B cell (primary cell): Measurements from ENCODE around the gene PCNX4. TPM values are rescaled to one million over a fixed set of nuclear protein-coding genes. Genes with fewer than 3 reads are reported as not detected.

Source experiments
- ATAC-seq: fragments of 200-7000 bp; cut with Tn5 transposase; one replicate; pipeline ENCODE4 v1.10.0; 2021; ENCODE audit warnings: low read depth, mild to moderate bottlenecking, moderate number of reproducible peaks, moderate library complexity
- CTCF ChIA-PET: fragments of 350-600 bp; sonication (Branson Sonifier 250); formaldehyde crosslinking; loops from one replicate; lab custom pipeline; 2021; ENCODE audit warnings: antibody characterized with exemption, inconsistent platforms; lab: Charles Lee
- POLR2A ChIA-PET: fragments of 350-600 bp; sonication (Branson Sonifier 250); formaldehyde crosslinking; loops from one replicate; lab custom pipeline; 2021; ENCODE audit warnings: antibody characterized with exemption; lab: Charles Lee
- DNase-seq: peaks from one replicate; pipeline ENCODE4 v3.0.0; 2013
- H2AFZ ChIP-seq: 2 replicates; pipeline ENCODE4 v1.6.1; 2012; ENCODE audit warnings: mild to moderate bottlenecking, low read depth, low read length; ENCODE audit not compliant: insufficient read depth, poor library complexity, severe bottlenecking
- H3K27ac ChIP-seq, 2 donors: 1 replicate in 1 of 2; 2 replicates in 1 of 2; pipeline ENCODE4 v1.5.1; 2012 to 2013; ENCODE audit warnings: low read length in 2 of 2, mild to moderate bottlenecking in 2 of 2, moderate library complexity in 1 of 2
- H3K27me3 ChIP-seq, 4 experiments: fragments of 200-600 bp in 1 of 4; sonication (generic) in 1 of 4; replicated peaks in 1 of 4; 1 replicate in 2 of 4; 2 replicates in 2 of 4; pipeline versions ENCODE4 v1.6.1 to v1.7.0; 2013 to 2016; ENCODE audit warnings: low read length in 3 of 4, mild to moderate bottlenecking in 2 of 4, mixed read lengths in 1 of 4, moderate library complexity in 1 of 4; ENCODE audit not compliant: insufficient read depth in 4 of 4, control insufficient read depth in 3 of 4; ENCODE audit errors: control extremely low read depth in 1 of 4
- H3K36me3 ChIP-seq, 2 experiments: replicated peaks in 1 of 2; 1 replicate in 1 of 2; 2 replicates in 1 of 2; pipeline versions ENCODE4 v1.6.1 to v1.7.1; 2013; ENCODE audit warnings: low read length in 1 of 2; ENCODE audit not compliant: insufficient read depth in 2 of 2, control insufficient read depth in 1 of 2; ENCODE audit errors: control extremely low read depth in 1 of 2, extremely low read depth in 1 of 2
- H3K4me1 ChIP-seq, 2 donors: fragments of 200-600 bp in 1 of 2; sonication (generic) in 1 of 2; 1 replicate in 1 of 2; 2 replicates in 1 of 2; pipeline versions ENCODE4 v1.5.1 to v1.6.1; 2013 to 2017; ENCODE audit warnings: low read length in 2 of 2; ENCODE audit not compliant: control insufficient read depth in 2 of 2, insufficient read depth in 2 of 2
- H3K4me2 ChIP-seq: replicated peaks from 2 replicates; pipeline ENCODE3; 2012; ENCODE audit warnings: mild to moderate bottlenecking, low read depth, low read length; ENCODE audit not compliant: poor library complexity, severe bottlenecking
- H3K4me3 ChIP-seq, 5 experiments: fragments of 200-600 bp in 1 of 5; sonication (generic) in 1 of 5; 1 replicate in 3 of 5; 2 replicates in 2 of 5; pipeline versions ENCODE4 v1.5.1 to v1.7.0; 2011 to 2016; ENCODE audit warnings: low read length in 4 of 5, mild to moderate bottlenecking in 4 of 5, low read depth in 2 of 5, control low read depth in 1 of 5, moderate library complexity in 1 of 5; ENCODE audit not compliant: insufficient read depth in 1 of 5; ENCODE audit errors: control extremely low read depth in 1 of 5, extremely low read depth in 1 of 5
- H3K79me2 ChIP-seq: fragments of 200-600 bp; sonication (generic); one replicate; pipeline ENCODE4 v1.6.0; 2016; ENCODE audit warnings: low read length; ENCODE audit not compliant: control insufficient read depth, insufficient read depth
- H3K9ac ChIP-seq: fragments of 200-600 bp; sonication (generic); 2 replicates; pipeline ENCODE4 v1.6.1; 2017; ENCODE audit warnings: mild to moderate bottlenecking, low read length, moderate library complexity
- H3K9me3 ChIP-seq, 3 donors: one replicate each; pipeline versions ENCODE4 v1.6.1 to v1.7.1; 2013; ENCODE audit warnings: low read length in 2 of 3; ENCODE audit not compliant: control insufficient read depth in 2 of 3, insufficient read depth in 1 of 3; ENCODE audit errors: control extremely low read depth in 1 of 3
- H4K20me1 ChIP-seq: 2 replicates; pipeline ENCODE4 v1.6.0; 2012; ENCODE audit warnings: mild to moderate bottlenecking, low read length; ENCODE audit not compliant: insufficient read depth, control insufficient read depth, poor library complexity, severe bottlenecking
- H3K27ac Mint-ChIP-seq: one replicate; pipeline ENCODE4 v1.8.0; 2021; ENCODE audit warnings: mixed read lengths
- H3K27me3 Mint-ChIP-seq: one replicate; pipeline ENCODE4 v1.8.0; 2021; ENCODE audit warnings: mixed read lengths
- H3K4me1 Mint-ChIP-seq: one replicate; pipeline ENCODE4 v1.8.0; 2021; ENCODE audit warnings: mixed read lengths
- H3K4me3 Mint-ChIP-seq: one replicate; pipeline ENCODE4 v1.8.0; 2021; ENCODE audit warnings: mixed read lengths
- H3K9me3 Mint-ChIP-seq: one replicate; pipeline ENCODE4 v1.8.0; 2022; ENCODE audit warnings: mixed read lengths; ENCODE audit not compliant: insufficient read depth
- EZH2 ChIP-seq: IDR thresholded peaks from 2 replicates; pipeline ENCODE4 v1.6.1; 2012; ENCODE audit warnings: borderline replicate concordance, low read depth, mild to moderate bottlenecking, moderate library complexity, low read length; ENCODE audit not compliant: insufficient read depth, poor library complexity, severe bottlenecking
- WGBS: methylation state at CpG from one replicate; pipeline ENCODE4 v1.1.5; 2013; ENCODE audit warnings: missing lambda C conversion rate; ENCODE audit not compliant: insufficient coverage; 5-methylcytosine and 5-hydroxymethylcytosine counted together
- intact Hi-C: fragments of 100-400 bp; cut with micrococcal nuclease; formaldehyde crosslinking; loops from one replicate; pipeline ENCODE4 v1.10.0; 2022
- polyA plus RNA-seq: library from polyadenylated mRNA; depleted of rRNA; stranded (reverse); fragments of >200 nt; gene quantifications from 2 replicates; pipeline ENCODE4 v1.2.3, GENCODE V29; 2012
- total RNA-seq, 2 donors: library from RNA; stranded (reverse); fragments of 120-200 nt in 1 of 2; gene quantifications; 1 replicate in 1 of 2; 2 replicates in 1 of 2; pipeline versions ENCODE4 v1.2.3 to v1.2.4, GENCODE V29; 2013 to 2022
- TF ChIP-seq, protein P1 (sequence below): fragments of 200-600 bp; IDR thresholded peaks from one replicate; pipeline ENCODE4 v1.8.0; 2022; ENCODE audit warnings: antibody characterized with exemption, mild to moderate bottlenecking

The PCNX4 gene
- total and polyA plus RNA-seq, 2 donors (not counting 1 experiment from before 2014, with no cell fraction given), result 17.8 to 53.4 TPM

DNA sequence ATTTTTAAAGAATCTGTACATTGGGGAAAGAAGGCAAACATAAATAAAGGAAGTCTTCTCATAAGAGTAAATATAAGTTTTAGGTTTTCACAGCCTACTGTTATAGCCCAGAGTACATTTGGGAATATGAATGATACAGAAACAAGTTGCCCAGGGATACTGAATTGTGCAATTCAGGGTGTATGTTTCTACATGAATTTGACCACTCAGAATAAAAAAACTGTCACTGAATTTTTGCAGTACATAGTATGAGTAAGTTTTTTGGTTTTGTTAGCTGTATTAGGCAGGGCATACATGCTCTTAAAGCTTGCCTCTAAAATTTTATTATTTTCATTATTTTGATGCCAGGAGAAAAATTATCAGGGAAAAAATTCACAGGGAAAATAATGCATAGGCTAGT, 6.6 kb upstream of the PCNX4 start:
- Histone ChIP-seq H3K4me2 (no peak overlapping the region), H3K4me1 (no peaks in the 10 kb centered on the region), H4K20me1 (no peaks in the 10 kb centered on the region), H3K27me3 (peaks cover 0 to 5% (median 0%) of the 10 kb centered on the region in 4 experiments), H2AFZ (no peak overlapping the region), H3K79me2 (no peaks in the 10 kb centered on the region), H3K9me3 (no peaks in the 10 kb centered on the region), H3K36me3 (no peaks in the 10 kb centered on the region), H3K4me3 (no peak overlapping the region), H3K9ac (no peak overlapping the region), H3K27ac (no peak overlapping the region)
- intact Hi-C loops, result no loop called here
- H3K4me1 Mint-ChIP-seq, result no peaks in the 10 kb centered on the region
- ChIA-PET POLR2A (no interaction called here), CTCF (interaction anchor here (1.0 kb wide), 2 partner anchors 20 to 99 kb away, joined by 3 read pairs; no protein-coding TSS in a partner anchor)
- H3K27ac Mint-ChIP-seq, result no peak overlapping the region
- TF ChIP-seq, protein P1, sequence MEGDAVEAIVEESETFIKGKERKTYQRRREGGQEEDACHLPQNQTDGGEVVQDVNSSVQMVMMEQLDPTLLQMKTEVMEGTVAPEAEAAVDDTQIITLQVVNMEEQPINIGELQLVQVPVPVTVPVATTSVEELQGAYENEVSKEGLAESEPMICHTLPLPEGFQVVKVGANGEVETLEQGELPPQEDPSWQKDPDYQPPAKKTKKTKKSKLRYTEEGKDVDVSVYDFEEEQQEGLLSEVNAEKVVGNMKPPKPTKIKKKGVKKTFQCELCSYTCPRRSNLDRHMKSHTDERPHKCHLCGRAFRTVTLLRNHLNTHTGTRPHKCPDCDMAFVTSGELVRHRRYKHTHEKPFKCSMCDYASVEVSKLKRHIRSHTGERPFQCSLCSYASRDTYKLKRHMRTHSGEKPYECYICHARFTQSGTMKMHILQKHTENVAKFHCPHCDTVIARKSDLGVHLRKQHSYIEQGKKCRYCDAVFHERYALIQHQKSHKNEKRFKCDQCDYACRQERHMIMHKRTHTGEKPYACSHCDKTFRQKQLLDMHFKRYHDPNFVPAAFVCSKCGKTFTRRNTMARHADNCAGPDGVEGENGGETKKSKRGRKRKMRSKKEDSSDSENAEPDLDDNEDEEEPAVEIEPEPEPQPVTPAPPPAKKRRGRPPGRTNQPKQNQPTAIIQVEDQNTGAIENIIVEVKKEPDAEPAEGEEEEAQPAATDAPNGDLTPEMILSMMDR, result no peak
- TF ChIP-seq EZH2, result no peak
- no peak overlapping the region for H3K4me3 Mint-ChIP-seq
- no peak for ATAC-seq
- no peak for DNase-seq
- H3K9me3 Mint-ChIP-seq, result no peaks in the 10 kb centered on the region
- peaks cover 4% of the 10 kb centered on the region for H3K27me3 Mint-ChIP-seq

- H3K4me1 Mint-ChIP-seq, result peaks cover 3% of the 10 kb centered on the region
- Histone ChIP-seq H3K9me3 (no peaks in the 10 kb centered on the region), H4K20me1 (no peaks in the 10 kb centered on the region), H3K4me1 (no peaks in the 10 kb centered on the region), H3K4me2 (no peak overlapping the region), H2AFZ (no peak overlapping the region), H3K4me3 (no peak overlapping the region), H3K79me2 (no peaks in the 10 kb centered on the region), H3K27ac (no peak overlapping the region), H3K36me3 (no peaks in the 10 kb centered on the region), H3K27me3 (peaks cover 0 to 5% (median 0%) of the 10 kb centered on the region in 4 experiments), H3K9ac (no peak overlapping the region)
- H3K9me3 Mint-ChIP-seq, result no peaks in the 10 kb centered on the region
- WGBS, result no CpG with 5 or more reads among the region's 3 CpGs
- ATAC-seq (no peak), DNase-seq (no peak)
- no peak for TF ChIP-seq EZH2
- TF ChIP-seq, protein P1, result no peak
- POLR2A ChIA-PET, result no interaction called here
- H3K27me3 Mint-ChIP-seq, result peaks cover 4% of the 10 kb centered on the region
- no peak overlapping the region for H3K4me3 Mint-ChIP-seq
- no peak overlapping the region for H3K27ac Mint-ChIP-seq
- CTCF ChIA-PET, result interaction anchor here (1.0 to 1.2 kb wide), 2 partner anchors 21 to 98 kb away, joined by 3 read pairs; no protein-coding TSS in a partner anchor
- intact Hi-C loops, result no loop called here
Observed at GRCh38 chr14:60085693-60086092, 6.0 kb upstream of the PCNX4 start.
